Retinal pigment epithelial cell (primary cell): ENCODE data around the gene KHNYN.
"Not testable (repeated sequence)": the region's sequence is repeated elsewhere in the genome, so short reads cannot be mapped to it uniquely, and the experiment has no call there.

ENCODE experiments used
- DNase-seq: peaks from one replicate; pipeline ENCODE4 v3.0.0-alpha.2; 2010; ENCODE audit warnings: low read depth
- H3K4me3 ChIP-seq: 2 replicates; pipeline ENCODE4 v1.5.1; 2011; ENCODE audit warnings: mild to moderate bottlenecking, low read length, control low read depth, moderate library complexity
- CTCF ChIP-seq: conservative IDR thresholded peaks from 2 replicates; pipeline ENCODE4 v1.5.1; 2011; ENCODE audit warnings: low read depth, low read length, control low read depth, inconsistent platforms

The KHNYN gene

GRCh38 chr14:24429395-24430142, at the start of gene KHNYN, which contains the start of gene CBLN3:
KHNYN (plus strand) TSS chr14:24429954; CDS start chr14:24430731, 777 bp downstream.
CBLN3 (minus strand) TSS chr14:24429668; CDS start chr14:24429054, 614 bp downstream.
- no peak for TF ChIP-seq CTCF
- H3K4me3 ChIP-seq: peak within 1 kb of the TSS; percentile 80
- peak; percentile 62 for DNase-seq

GRCh38 chr14:24381363-24382063, 48.2 kb upstream of the KHNYN start:
- H3K4me3 ChIP-seq: no peak overlapping the region
- no peak for TF ChIP-seq CTCF
- no peak for DNase-seq

- no peak for DNase-seq
- TF ChIP-seq CTCF: no peak
- H3K4me3 ChIP-seq: no peak overlapping the region
Observed at GRCh38 chr14:24382064-24382371, 47.7 kb upstream of the KHNYN start.

- TF ChIP-seq CTCF: no peak
- H3K4me3 ChIP-seq: no peak overlapping the region
- DNase-seq: no peak
Observed at GRCh38 chr14:24384169-24384568, 45.6 kb upstream of the KHNYN start.

- no peak for TF ChIP-seq CTCF
- DNase-seq: no peak
- H3K4me3 ChIP-seq: no peak overlapping the region
Observed at GRCh38 chr14:24385524-24385923, 44.2 kb upstream of the KHNYN start.

GRCh38 chr14:24387009-24387345, 42.8 kb upstream of the KHNYN start:
- TF ChIP-seq CTCF: no peak
- no peak overlapping the region for H3K4me3 ChIP-seq
- no peak for DNase-seq

- not testable (repeated sequence) for H3K4me3 ChIP-seq, DNase-seq
Observed at GRCh38 chr14:24387579-24387978, 42.2 kb upstream of the KHNYN start.
